Neural progenitor cell (in vitro differentiated cells): ENCODE measurements around the gene EFL1.

ENCODE experiments used
- EZH2 ChIP-seq: fragments of 200-600 bp; sonication (generic); IDR thresholded peaks from 2 replicates; pipeline ENCODE4 v1.6.1; 2017; ENCODE audit warnings: antibody characterized with exemption, mild to moderate bottlenecking, moderate library complexity
- EZH2phosphoT487 ChIP-seq: fragments of 200-600 bp; sonication (generic); IDR thresholded peaks from 2 replicates; pipeline ENCODE4 v1.6.1; 2017; ENCODE audit warnings: antibody characterized with exemption
- TF ChIP-seq, protein P1 (sequence below): fragments of 200-600 bp; sonication (generic); IDR thresholded peaks from 2 replicates; pipeline ENCODE4 v1.5.1; 2017; ENCODE audit warnings: antibody characterized with exemption, mild to moderate bottlenecking

DNA sequence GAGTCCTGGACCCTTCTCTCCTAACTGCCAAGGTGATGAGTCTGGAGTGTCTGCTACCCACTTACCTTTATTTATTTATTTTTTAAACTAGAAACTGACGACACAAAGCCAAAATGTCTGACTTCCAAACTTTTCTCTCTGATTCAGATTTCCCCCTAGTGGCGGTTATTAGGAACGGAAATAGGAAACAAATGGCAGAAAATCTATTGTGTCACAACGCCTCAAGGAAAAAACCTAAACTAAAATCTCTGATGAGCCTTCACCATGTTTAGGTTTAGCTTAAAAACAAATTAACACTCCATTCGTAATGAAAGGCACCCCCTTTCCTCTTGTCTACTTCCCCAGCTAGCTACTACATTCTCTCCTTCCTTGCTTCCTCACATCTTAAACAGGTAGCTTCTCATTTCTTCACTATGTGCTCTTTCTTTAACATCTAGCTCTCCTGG is 122.7 kb downstream of the EFL1 start:
- TF ChIP-seq, protein P1, sequence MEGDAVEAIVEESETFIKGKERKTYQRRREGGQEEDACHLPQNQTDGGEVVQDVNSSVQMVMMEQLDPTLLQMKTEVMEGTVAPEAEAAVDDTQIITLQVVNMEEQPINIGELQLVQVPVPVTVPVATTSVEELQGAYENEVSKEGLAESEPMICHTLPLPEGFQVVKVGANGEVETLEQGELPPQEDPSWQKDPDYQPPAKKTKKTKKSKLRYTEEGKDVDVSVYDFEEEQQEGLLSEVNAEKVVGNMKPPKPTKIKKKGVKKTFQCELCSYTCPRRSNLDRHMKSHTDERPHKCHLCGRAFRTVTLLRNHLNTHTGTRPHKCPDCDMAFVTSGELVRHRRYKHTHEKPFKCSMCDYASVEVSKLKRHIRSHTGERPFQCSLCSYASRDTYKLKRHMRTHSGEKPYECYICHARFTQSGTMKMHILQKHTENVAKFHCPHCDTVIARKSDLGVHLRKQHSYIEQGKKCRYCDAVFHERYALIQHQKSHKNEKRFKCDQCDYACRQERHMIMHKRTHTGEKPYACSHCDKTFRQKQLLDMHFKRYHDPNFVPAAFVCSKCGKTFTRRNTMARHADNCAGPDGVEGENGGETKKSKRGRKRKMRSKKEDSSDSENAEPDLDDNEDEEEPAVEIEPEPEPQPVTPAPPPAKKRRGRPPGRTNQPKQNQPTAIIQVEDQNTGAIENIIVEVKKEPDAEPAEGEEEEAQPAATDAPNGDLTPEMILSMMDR: peak; percentile 75
- TF ChIP-seq EZH2: no peak
- no peak for TF ChIP-seq EZH2phosphoT487
